PC-3 (cell line): ENCODE measurements around the gene RGMB.

Experiments
- EZH2 ChIP-seq: fragments of 300-600 bp; sonication (generic); IDR thresholded peaks from one replicate; pipeline ENCODE4 v1.6.1; 2017; ENCODE audit warnings: antibody characterized with exemption, mild to moderate bottlenecking, low read length; ENCODE audit not compliant: unreplicated experiment
- EZH2phosphoT487 ChIP-seq: fragments of 300-600 bp; sonication (generic); IDR thresholded peaks from 2 replicates; pipeline ENCODE4 v1.6.1; 2018; ENCODE audit warnings: mild to moderate bottlenecking, antibody characterized with exemption, low read length, borderline replicate concordance
- TF ChIP-seq, protein P1 (sequence below): fragments of 300-600 bp; sonication (generic); conservative IDR thresholded peaks from 2 replicates; pipeline ENCODE4 v1.5.1; 2017; ENCODE audit warnings: antibody characterized with exemption, low read depth, mild to moderate bottlenecking, low read length

DNA sequence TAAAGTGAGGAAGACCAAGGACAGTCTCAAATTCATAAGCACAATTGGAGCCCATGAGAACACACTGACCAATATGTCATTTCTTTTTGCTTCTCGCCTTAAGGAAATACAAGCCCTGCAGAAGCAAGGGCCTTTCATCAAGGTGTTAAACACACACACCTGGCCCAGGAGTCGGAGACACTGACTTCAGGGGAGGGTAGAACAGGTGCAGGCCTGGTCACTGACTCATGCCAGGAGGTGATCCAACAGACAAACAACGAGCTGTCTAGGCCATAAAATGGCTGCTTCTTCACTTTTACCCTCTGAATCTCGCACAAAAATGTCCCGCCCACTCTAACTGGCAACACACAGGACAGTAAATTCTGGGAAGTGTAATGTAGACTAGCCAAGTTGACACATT is 62.7 kb downstream of the RGMB start:
- TF ChIP-seq, protein P1, sequence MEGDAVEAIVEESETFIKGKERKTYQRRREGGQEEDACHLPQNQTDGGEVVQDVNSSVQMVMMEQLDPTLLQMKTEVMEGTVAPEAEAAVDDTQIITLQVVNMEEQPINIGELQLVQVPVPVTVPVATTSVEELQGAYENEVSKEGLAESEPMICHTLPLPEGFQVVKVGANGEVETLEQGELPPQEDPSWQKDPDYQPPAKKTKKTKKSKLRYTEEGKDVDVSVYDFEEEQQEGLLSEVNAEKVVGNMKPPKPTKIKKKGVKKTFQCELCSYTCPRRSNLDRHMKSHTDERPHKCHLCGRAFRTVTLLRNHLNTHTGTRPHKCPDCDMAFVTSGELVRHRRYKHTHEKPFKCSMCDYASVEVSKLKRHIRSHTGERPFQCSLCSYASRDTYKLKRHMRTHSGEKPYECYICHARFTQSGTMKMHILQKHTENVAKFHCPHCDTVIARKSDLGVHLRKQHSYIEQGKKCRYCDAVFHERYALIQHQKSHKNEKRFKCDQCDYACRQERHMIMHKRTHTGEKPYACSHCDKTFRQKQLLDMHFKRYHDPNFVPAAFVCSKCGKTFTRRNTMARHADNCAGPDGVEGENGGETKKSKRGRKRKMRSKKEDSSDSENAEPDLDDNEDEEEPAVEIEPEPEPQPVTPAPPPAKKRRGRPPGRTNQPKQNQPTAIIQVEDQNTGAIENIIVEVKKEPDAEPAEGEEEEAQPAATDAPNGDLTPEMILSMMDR: no peak
- no peak for TF ChIP-seq EZH2
- TF ChIP-seq EZH2phosphoT487: no peak
